IgD-negative memory B cell (primary cell): Measurements from ENCODE around the gene ADAMTS17. TPM values are rescaled to one million over a fixed set of nuclear protein-coding genes. Genes with fewer than 3 reads are reported as not detected.

Experiments used
- H3K27ac Mint-ChIP-seq, 3 donors: one replicate each; pipeline ENCODE4 v1.8.0; 2020 to 2022; ENCODE audit warnings: mild to moderate bottlenecking in 3 of 3, mixed read lengths in 3 of 3, moderate library complexity in 1 of 3
- H3K27me3 Mint-ChIP-seq: one replicate; pipeline ENCODE4 v1.8.0; 2021; ENCODE audit warnings: mixed read lengths
- H3K36me3 Mint-ChIP-seq: one replicate; pipeline ENCODE4 v1.8.0; 2020; ENCODE audit warnings: mild to moderate bottlenecking, mixed read lengths
- H3K4me1 Mint-ChIP-seq, 3 donors: one replicate each; pipeline ENCODE4 v1.8.0; 2020 to 2022; ENCODE audit warnings: mixed read lengths in 3 of 3, mild to moderate bottlenecking in 1 of 3
- H3K4me3 Mint-ChIP-seq, 4 donors: one replicate each; pipeline ENCODE4 v1.8.0; 2020 to 2022; ENCODE audit warnings: mild to moderate bottlenecking in 4 of 4, mixed read lengths in 4 of 4, moderate library complexity in 3 of 4
- H3K9me3 Mint-ChIP-seq, 3 donors: one replicate each; pipeline ENCODE4 v1.8.0; 2020 to 2021; ENCODE audit warnings: mixed read lengths in 3 of 3, mild to moderate bottlenecking in 1 of 3
- polyA plus RNA-seq: library from polyadenylated mRNA; unstranded; fragments of 300-500 nt; fragmentation: Illumina TruSeq; gene quantifications from one replicate; pipeline ENCODE4 v1.2.3, GENCODE V29; 2021

ADAMTS17 gene
- polyA plus RNA-seq, 1 donor from 2014 or later: not detected

DNA sequence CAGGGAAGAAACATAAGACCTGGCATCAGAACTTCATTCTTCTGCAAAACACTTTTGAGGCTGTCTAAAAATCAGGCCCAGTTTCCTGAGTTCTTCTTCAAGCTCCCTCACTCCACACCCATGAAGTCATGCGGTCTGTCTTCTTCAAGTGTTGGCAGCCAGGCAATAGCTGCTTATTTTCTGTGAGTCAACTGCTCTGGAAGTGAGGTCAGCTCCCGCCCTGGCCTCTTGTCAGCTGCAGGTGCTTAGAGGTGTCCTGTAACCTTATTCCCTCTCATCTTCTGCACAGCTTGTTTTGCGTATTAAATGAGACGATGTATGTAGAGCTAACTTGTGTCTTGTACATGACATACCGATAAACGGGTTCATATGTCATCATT, 226.1 kb downstream of the ADAMTS17 start:
- H3K27ac Mint-ChIP-seq: no peak overlapping the region
- H3K4me1 Mint-ChIP-seq: no peaks in the 10 kb centered on the region
- peaks cover 1% of the 10 kb centered on the region for H3K27me3 Mint-ChIP-seq
- H3K36me3 Mint-ChIP-seq: no peaks in the 10 kb centered on the region
- no peak overlapping the region for H3K4me3 Mint-ChIP-seq
- peaks cover 0 to 1% (median under 1%) of the 10 kb centered on the region in 3 donors for H3K9me3 Mint-ChIP-seq

- H3K4me1 Mint-ChIP-seq: no peaks in the 10 kb centered on the region
- no peak overlapping the region for H3K4me3 Mint-ChIP-seq
- peaks cover 1% of the 10 kb centered on the region for H3K27me3 Mint-ChIP-seq
- no peak overlapping the region for H3K27ac Mint-ChIP-seq
- no peaks in the 10 kb centered on the region for H3K36me3 Mint-ChIP-seq
- peaks cover 0 to 1% (median 0%) of the 10 kb centered on the region in 3 donors for H3K9me3 Mint-ChIP-seq
These were observed 226.6 kb downstream of the ADAMTS17 start for GRCh38 chr15:100115066-100115710.

DNA sequence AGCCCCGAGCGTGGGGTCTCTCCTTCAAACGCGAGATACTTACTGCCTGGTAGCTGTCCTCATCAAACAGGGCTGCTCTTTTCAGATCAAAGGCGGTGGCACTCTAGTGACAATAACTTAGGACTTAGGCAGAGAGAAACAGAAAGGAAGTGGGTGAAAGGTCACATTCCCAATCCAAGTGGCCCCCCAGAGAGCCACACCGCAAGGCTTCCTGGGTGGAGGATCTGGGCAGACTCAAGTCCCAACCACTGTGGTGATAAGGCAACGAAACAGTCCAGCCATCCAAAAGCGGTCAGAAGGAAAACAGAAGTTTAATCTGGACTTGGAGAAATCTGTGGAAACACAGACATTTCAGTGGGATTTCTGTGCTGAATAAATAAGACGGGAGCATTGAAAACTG, 227.2 kb downstream of the ADAMTS17 start:
- H3K9me3 Mint-ChIP-seq: peaks cover 0 to 1% (median 0%) of the 10 kb centered on the region in 3 donors
- peaks cover 4% of the 10 kb centered on the region for H3K27me3 Mint-ChIP-seq
- no peak overlapping the region for H3K4me3 Mint-ChIP-seq
- no peaks in the 10 kb centered on the region for H3K36me3 Mint-ChIP-seq
- H3K27ac Mint-ChIP-seq: no peak overlapping the region
- no peaks in the 10 kb centered on the region for H3K4me1 Mint-ChIP-seq

DNA sequence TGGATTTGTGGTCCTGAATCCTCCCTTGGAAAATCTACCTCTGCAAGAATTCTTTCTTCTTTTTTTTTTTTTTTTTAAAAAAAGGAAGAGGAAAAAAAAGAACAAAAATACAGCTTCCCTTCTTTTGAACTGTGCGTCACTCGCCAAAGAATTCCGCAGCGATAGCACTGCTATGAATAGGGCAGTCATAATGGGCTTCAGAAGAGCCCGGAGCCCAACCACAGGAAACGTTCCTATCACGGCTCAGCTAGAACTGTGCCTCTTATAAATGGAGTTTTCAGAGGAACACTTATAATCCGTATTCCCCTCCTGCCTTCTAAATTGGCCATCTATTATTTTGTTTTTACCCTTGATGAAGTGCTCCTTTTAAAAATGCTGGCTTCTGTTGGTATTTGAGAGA, 227.7 kb downstream of the ADAMTS17 start:
- Mint-ChIP-seq H3K27ac (no peak overlapping the region), H3K27me3 (peaks cover 4% of the 10 kb centered on the region), H3K36me3 (no peaks in the 10 kb centered on the region), H3K9me3 (peaks cover 0 to 1% (median 0%) of the 10 kb centered on the region in 3 donors), H3K4me3 (no peak overlapping the region), H3K4me1 (no peaks in the 10 kb centered on the region)

GRCh38 chr15:100113351-100114080, 228.3 kb downstream of the ADAMTS17 start:
- no peak overlapping the region for H3K27ac Mint-ChIP-seq
- peaks cover 4% of the 10 kb centered on the region for H3K27me3 Mint-ChIP-seq
- H3K4me3 Mint-ChIP-seq: no peak overlapping the region
- H3K36me3 Mint-ChIP-seq: no peaks in the 10 kb centered on the region
- no peaks in the 10 kb centered on the region for H3K4me1 Mint-ChIP-seq
- H3K9me3 Mint-ChIP-seq: peaks cover 0 to 1% (median 0%) of the 10 kb centered on the region in 3 donors

DNA sequence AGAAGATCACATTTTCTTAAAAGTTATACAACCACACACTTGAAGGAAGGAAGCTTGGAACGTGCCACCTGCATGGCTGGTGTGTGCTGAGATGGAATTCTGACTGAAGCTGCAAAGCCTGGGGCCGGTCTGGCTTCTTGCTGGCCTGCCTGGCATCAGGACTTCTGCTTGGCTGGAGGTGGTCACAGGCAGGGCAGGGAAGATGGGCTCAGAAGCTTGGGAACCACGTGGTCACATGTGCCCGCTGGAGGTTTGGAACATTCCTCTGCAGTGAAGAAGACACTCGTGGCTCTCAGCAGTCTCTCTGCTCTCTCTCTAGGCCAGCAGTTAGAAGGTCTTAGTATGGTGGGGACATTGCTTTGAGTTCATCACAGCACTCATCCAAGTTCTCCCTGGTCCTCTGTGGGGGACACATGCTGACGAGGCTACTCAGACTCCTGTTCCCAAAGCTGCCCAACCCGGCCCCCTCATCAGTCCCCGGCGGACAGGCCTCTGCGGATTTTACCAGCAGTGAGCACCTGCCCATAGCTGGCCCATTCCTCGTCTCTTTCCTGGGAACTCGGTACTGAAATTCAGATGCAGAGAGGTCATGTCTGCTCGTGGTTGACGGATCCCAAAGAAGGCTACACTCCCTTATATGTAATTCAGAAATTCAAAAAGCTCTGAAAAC, 229.0 kb downstream of the ADAMTS17 start:
- Mint-ChIP-seq H3K9me3 (peaks cover 0 to 1% (median 0%) of the 10 kb centered on the region in 3 donors), H3K4me3 (no peak overlapping the region), H3K4me1 (no peaks in the 10 kb centered on the region), H3K36me3 (no peaks in the 10 kb centered on the region), H3K27me3 (peaks cover 4% of the 10 kb centered on the region), H3K27ac (no peak overlapping the region)

DNA sequence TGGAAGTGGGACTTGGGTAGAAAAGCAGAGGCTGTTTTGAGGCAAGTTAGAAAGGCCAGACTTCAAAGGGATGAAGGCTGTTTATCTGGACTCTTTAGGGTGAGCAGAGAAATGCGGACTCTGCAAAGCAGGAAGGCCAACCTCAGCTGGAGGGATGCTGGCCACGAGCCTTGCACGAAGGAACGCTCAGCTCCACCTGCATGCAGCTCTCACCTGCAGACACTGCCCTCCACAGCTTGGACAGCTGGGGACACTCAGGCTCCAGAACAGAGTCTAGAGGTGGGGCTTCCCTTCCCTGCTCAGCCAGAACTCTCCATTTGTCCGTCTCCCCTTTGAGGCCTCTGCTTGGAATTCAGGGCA, 229.7 kb downstream of the ADAMTS17 start:
- Mint-ChIP-seq H3K36me3 (no peaks in the 10 kb centered on the region), H3K4me1 (no peaks in the 10 kb centered on the region), H3K4me3 (no peak overlapping the region), H3K27ac (no peak overlapping the region), H3K27me3 (peaks cover 4% of the 10 kb centered on the region), H3K9me3 (peaks cover 0 to 1% (median 0%) of the 10 kb centered on the region in 3 donors)

GRCh38 chr15:100111125-100112060, 230.4 kb downstream of the ADAMTS17 start:
- Mint-ChIP-seq H3K4me1 (no peaks in the 10 kb centered on the region), H3K4me3 (no peak overlapping the region), H3K27ac (no peak overlapping the region), H3K27me3 (peaks cover 4% of the 10 kb centered on the region), H3K36me3 (no peaks in the 10 kb centered on the region), H3K9me3 (no peaks in the 10 kb centered on the region)

DNA sequence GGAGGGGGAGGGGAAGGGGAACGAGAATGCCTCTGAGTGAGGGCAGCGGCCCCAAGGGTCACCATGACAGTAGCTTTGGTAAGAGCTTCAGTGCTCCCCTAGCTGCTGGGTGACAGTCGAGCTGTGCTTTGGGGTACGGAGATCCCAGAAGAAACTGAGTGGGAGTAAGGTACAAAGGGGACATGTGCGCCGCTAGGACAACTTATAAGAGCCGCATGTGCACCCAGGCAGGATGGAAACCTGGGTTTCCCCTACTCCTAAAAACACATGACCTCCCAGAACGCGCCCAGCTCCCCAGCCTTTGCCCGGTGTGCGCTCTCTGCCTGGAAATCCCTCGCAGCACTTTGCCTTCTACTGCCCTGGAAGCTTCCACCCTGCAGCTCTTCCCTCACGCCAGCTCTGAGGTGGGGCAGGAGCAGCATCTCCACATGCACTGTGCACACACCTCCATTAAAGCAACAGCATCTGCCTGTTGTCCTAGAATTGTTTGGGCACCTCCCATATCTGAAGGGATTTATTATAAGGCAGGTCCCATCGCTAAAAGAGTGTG, 232.2 kb downstream of the ADAMTS17 start:
- no peaks in the 10 kb centered on the region for H3K4me1 Mint-ChIP-seq

DNA sequence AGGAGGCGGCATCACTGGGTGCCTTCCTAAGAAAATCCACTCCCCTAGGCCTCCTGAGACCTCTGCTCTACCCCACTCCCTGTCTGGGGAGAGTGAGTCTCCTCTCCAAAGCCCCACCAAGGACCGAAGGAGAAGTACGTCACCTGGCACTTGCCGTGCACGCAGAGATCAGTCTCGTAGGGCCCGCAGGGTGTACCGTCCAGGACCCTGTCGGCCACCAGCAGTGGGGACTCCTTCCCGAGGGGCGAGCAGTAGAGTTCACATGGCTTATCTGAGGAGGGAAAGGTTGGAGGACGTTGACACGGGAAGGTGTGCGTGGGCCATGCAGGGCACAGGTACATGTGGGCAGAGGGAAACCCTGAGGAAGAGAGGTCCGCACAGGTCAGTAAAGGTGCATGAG, 232.9 kb downstream of the ADAMTS17 start:
- Mint-ChIP-seq H3K4me1 (no peaks in the 10 kb centered on the region), H3K27ac (no peak overlapping the region), H3K9me3 (peaks cover 0 to 2% (median 0%) of the 10 kb centered on the region in 3 donors), H3K4me3 (no peak overlapping the region), H3K27me3 (peaks cover 3% of the 10 kb centered on the region), H3K36me3 (no peaks in the 10 kb centered on the region)

More for the DNA sequence above, 232.2 kb downstream of the ADAMTS17 start:
- Mint-ChIP-seq H3K36me3 (no peaks in the 10 kb centered on the region), H3K27me3 (peaks cover 3% of the 10 kb centered on the region), H3K4me3 (no peak overlapping the region), H3K9me3 (peaks cover 0 to 2% (median 0%) of the 10 kb centered on the region in 3 donors), H3K27ac (no peak overlapping the region)

DNA sequence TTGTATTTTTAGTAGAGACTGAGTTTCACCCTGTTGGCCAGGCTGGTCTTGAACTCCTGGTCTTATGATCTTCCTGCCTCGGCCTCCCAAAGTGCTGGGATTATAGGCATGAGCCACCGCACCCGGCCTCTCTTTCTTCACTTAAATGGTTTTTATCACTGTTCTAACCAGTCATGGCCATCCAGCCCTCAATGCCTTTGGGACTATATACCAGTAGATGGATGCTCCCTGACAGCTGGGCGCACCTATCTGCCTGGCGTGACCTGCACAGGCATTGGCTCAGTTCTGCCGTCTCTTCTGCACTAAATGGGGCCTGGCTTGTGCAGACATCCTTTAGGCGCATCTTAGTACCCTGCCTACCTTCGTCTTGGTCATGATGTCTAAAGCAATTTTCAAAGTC, 233.4 kb downstream of the ADAMTS17 start:
- Mint-ChIP-seq H3K27ac (no peak overlapping the region), H3K4me1 (no peaks in the 10 kb centered on the region)

GRCh38 chr15:100107606-100108225, 234.1 kb downstream of the ADAMTS17 start:
- peaks cover 3% of the 10 kb centered on the region for H3K27me3 Mint-ChIP-seq
- no peak overlapping the region for H3K27ac Mint-ChIP-seq
- no peak overlapping the region for H3K4me3 Mint-ChIP-seq
- H3K9me3 Mint-ChIP-seq: peaks cover 0 to 2% (median 0%) of the 10 kb centered on the region in 3 donors
- no peaks in the 10 kb centered on the region for H3K4me1 Mint-ChIP-seq
- no peaks in the 10 kb centered on the region for H3K36me3 Mint-ChIP-seq

More for the DNA sequence above, 233.4 kb downstream of the ADAMTS17 start:
- Mint-ChIP-seq H3K4me3 (no peak overlapping the region), H3K27me3 (peaks cover 3% of the 10 kb centered on the region), H3K9me3 (peaks cover 0 to 2% (median 0%) of the 10 kb centered on the region in 3 donors), H3K36me3 (no peaks in the 10 kb centered on the region)

DNA sequence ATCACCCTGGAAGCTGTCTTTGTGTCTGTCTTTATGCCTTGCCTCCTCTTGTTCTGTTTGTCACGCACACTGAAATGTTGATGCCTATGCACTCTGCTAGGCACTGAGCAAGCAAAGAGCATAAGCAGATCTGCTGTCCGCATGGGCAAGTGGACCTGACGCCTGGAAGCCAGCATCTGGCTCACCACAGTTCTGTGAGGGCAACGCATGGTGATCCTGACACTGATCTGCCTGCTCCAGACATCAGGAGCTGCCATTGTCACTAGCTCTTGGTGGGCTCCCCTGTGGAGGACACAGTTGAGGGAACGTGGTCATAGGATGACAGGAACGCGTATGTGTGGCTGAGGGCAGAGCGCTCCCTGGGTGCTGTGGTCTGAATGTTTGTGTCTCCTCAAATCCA, 234.6 kb downstream of the ADAMTS17 start:
- H3K27ac Mint-ChIP-seq: no peak overlapping the region
- H3K9me3 Mint-ChIP-seq: peaks cover 0 to 2% (median 0%) of the 10 kb centered on the region in 3 donors
- H3K27me3 Mint-ChIP-seq: peaks cover 3% of the 10 kb centered on the region
- no peak overlapping the region for H3K4me3 Mint-ChIP-seq
- H3K36me3 Mint-ChIP-seq: no peaks in the 10 kb centered on the region
- H3K4me1 Mint-ChIP-seq: no peaks in the 10 kb centered on the region

DNA sequence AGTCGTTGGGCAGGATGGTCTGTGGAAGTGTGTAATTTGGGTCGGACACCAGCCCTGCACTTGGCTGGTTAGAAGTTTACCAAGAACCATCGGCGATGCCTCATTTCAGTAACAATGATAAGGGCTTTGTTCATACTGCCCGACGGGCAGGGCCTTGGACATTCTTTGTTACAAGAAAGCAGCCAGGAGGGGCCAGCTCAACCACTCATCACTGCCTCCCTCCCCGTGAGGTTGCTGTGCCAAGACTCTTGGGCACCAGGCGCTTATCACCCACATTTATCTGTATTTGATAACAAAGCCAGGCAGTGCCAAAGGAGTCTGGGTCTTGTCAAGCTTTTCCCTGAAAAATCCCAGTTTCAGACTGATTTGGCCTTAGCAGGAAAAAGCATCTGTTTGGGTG, 235.0 kb downstream of the ADAMTS17 start:
- no peaks in the 10 kb centered on the region for H3K36me3 Mint-ChIP-seq
- H3K9me3 Mint-ChIP-seq: peaks cover 0 to 2% (median 0%) of the 10 kb centered on the region in 3 donors
- H3K4me3 Mint-ChIP-seq: no peak overlapping the region
- no peaks in the 10 kb centered on the region for H3K4me1 Mint-ChIP-seq
- peaks cover 3% of the 10 kb centered on the region for H3K27me3 Mint-ChIP-seq
- H3K27ac Mint-ChIP-seq: no peak overlapping the region
